GM12891 (cell line): ENCODE measurements around the gene OGDHL.

Experiments used
- POLR2A ChIP-seq: IDR thresholded peaks from 2 replicates; pipeline ENCODE4 v1.6.1; 2011; ENCODE audit warnings: low read depth, low read length, control low read depth
- POLR2AphosphoS5 ChIP-seq: IDR thresholded peaks from 2 replicates; pipeline ENCODE4 v1.6.1; 2011; ENCODE audit warnings: low read depth, low read length, control low read depth
- POU2F2 ChIP-seq: IDR thresholded peaks from 2 replicates; pipeline ENCODE4 v1.6.1; 2011; ENCODE audit warnings: low read depth, mild to moderate bottlenecking, control low read depth, low read length, moderate library complexity
- SPI1 ChIP-seq: IDR thresholded peaks from 2 replicates; pipeline ENCODE4 v1.6.1; 2011; ENCODE audit warnings: low read depth, low read length, control low read depth
- TAF1 ChIP-seq: IDR thresholded peaks from 2 replicates; pipeline ENCODE4 v1.6.1; 2011; ENCODE audit warnings: low read depth, low read length, control low read depth

DNA sequence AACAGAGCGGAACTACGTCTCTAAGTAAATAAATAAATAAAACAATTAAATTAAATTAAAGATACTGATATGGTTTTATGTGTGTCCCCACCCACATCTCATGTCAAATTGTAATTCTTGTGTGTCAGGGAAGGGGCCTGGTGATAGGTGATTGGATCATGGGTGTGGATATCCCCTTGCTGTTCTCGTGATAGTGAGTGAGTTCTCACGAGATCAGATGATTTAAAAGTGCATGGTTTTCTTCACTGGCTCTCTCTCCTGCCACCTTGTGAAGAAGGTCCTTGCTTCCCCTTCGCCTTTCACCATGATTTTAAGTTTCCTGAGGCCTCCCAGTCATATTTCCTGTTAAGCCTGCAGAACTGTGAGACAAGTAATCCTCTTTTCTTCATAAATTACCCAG lies 29.0 kb upstream of the OGDHL start:
- no peak for TF ChIP-seq POLR2AphosphoS5
- TF ChIP-seq TAF1 = no peak
- no peak for TF ChIP-seq POLR2A
- no peak for TF ChIP-seq POU2F2
- TF ChIP-seq SPI1 = no peak
